ENCODE measurements around the gene UBL7.

UBL7 gene

DNA sequence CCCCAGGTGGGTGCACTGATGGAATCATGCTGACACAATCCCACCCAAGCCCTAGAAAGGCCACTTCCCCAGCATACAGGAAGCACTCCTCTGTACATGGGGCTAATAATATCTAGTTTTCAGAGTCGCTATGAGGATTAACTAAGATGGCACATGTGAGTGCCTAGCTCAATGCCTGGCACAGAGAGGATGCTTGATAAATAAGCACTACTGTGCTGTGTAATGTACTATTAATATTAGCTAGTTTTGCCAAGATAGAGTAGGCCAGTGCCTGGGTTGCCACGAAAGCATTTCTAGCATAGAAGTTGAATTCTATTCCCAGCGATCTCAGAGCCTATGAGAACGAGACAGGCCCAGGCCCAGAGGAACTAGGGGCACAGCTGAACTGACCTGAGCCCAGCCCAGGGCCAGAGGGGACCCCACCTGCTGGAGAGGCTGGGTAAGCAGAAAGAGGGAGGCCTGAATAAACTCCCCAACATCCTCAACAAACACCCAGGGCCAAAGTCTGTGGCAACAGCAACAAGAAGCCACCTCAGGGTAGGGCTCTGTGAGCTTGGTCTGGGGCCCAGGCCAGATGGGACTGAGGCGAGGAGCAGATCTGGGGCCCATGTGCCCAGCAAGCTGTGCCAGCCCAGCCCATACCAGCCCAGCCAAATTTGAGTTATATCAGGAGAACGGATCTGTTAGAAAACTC is 19.6 kb downstream of the UBL7 start:
- no peak for DNase-seq (ENCODE audit: low read depth in 2 of 2)

DNA sequence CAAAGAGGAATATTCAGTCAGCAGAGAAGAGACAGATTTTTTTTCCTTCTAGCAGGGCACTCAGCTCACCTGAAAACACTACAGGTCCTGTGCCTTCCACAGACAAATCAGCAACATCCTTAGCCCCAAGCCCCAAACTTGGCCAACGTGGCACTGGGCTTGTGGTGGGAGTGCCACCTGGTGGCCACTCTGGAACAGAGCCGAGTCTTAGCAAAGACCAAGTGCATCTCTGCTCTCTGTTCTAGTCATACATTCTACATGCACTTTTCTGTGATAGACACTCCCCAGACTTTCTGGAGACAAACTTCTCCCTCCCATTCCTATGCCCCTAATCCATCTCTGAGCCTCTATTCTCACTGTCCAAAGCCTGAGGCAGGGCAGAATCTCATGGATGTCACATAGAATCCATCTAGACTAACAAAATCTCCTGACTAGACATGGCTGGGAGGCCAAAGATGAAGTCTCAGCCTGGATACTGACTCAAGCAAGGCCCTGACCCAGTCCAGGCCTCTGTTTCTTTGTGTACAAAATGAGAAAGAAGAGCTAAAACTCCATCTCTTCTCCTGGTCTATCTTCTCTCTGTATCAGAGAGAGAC is 22.1 kb downstream of the UBL7 start:
- peak; percentile 57 to 64 for DNase-seq (ENCODE audit: low read depth in 2 of 2)

- no peak for DNase-seq (ENCODE audit: low read depth in 2 of 2)
Observed at GRCh38 chr15:74438206-74438605, 22.8 kb downstream of the UBL7 start.

DNA sequence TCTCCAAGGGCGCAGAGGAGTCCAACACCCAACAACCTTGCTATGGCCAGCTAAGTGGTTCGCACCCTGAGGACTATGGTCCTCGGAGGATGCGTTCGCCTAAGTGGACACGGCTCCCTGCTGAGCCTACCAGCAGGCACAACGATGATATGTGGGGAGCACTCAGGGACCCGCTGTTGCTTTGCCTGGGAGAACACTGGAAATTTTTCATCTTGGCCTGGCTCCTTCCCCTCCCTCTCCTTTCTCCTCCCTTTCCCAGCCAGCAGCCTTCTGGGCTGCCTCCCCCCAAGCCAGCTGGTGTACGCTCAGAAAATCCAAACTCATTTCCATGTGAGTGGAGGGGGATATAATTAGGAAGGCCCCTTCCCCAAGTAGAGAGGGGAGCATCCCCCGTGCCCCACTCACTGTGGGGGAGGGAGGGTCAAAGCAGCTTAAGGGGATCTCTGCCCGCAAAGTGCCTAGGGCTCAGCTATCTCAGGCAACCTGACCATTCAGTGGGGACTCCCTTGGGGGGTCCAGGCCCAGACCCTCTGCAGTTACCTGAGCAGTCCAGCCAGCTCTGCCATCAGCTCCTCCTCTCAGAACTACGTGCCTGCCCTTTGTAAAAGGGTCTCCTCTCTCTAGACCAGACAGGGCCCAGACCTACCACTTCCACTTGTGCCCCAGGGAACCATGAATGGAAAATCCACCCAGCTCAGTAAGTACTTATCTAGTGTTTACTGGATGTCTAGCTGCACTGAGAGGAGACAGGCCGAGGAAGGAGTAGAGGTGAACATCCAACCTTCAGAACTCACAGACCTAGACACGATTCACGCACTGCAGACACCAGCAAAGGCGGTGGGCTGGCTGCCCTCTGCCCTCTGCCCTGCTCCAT is 26.5 kb downstream of the UBL7 start:
- DNase-seq (ENCODE audit: low read depth in 2 of 2): no peak

DNA sequence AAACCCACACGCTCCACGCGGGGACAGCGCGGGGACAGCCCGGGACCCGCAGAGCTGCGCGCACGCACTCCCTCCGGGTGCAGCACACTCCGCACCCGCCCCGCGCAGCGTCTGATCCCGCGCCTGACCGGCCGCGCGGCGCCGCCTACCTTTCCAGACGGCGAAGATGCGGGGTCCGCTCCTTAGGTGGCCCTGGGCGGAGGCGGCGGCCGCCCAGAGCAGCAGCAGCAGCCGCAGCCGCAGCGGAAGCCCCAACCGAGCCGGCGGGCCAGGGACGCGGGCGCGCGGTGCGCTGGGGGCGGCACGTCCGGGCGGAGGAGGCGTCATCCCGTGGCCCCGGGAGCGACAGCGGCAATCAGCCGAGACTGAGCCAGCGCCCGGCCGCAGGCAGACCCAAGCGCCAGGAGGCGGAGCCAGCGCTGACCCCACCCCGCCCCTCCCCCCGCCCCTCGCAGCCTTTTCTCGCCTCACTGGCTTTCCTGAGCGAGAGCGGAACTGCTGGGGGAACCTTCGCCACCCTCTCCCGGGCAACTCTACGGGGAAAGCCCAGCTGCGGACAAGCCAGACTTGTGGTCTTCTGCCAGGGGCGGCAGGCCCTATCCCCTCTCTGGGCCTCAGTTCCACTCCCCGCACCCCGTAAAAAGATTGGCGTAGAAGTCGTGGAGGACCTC is 27.2 kb downstream of the UBL7 start, which contains the start of gene SEMA7A:
SEMA7A (minus strand) TSS at position 367 of the 671 bp plus-strand sequence; CDS start at position 327, 40 bp downstream.
- DNase-seq (ENCODE audit: low read depth in 2 of 2): peak; percentile 62 to 82

DNA sequence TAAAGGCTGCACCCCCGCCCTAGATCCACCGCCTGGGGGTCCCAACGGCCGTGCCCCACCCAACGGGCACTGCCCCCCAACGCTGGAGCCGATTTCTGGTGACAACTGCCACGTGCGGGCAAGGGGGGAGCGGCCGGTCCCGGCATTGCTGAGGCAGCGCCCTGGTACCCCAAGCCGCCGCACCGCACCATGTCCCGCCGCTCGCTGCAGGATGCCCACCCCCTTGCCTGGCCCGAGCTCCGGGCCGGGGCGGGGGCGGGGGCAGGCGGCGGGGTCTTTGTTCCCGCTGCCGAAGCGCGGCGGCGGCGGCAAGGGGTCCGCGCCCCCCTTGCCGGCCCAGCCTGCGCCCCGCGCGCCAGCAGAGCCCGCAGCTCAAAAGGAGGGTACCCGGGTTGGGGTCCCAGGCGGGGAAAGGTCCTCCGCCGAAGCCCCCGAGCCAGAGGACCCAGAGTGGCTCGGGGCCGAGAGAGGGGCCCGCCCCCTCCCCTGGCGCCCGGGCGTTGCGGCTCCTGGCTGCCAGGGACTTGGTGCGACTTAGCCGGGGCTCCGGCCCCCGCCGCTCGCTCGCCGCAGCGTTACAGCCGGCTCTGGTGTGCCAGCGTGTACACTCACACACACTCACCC is 27.9 kb downstream of the UBL7 start:
- no peak for DNase-seq (ENCODE audit: low read depth in 2 of 2)

DNA sequence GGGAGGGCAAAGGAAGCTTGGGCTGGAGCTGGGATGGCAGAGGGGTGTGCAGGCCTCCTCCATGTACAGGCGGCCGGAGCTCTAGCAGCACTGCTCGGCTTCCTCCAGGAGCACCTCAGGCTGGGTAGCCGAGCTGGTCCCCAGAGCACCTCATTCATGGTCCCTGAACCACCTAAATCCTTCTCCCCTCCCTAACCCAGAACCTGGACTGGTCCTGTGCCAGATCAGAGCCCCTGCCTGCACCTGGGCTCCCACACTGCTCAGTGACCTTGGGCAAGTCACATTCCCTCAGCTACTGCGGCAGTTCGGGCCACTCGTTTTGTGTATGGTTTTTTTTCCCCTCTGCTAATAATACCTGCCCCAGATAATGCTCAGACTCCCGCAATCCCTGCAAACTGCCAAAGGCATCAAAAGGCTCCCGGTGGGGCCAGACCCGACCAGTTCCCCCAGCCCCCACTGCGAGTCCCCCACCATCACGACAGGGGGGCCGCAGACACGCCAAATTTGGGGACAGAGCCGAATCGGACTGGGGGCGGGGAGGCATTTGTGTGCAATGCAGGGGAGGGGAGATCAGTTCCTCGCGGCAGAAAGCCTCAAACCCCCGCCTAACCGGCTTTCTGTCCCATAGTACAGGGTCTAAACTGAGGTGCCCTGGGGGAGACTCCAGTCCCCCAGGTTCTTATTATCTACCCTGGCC is 28.5 kb downstream of the UBL7 start:
- no peak for DNase-seq (ENCODE audit: low read depth in 2 of 2)

DNA sequence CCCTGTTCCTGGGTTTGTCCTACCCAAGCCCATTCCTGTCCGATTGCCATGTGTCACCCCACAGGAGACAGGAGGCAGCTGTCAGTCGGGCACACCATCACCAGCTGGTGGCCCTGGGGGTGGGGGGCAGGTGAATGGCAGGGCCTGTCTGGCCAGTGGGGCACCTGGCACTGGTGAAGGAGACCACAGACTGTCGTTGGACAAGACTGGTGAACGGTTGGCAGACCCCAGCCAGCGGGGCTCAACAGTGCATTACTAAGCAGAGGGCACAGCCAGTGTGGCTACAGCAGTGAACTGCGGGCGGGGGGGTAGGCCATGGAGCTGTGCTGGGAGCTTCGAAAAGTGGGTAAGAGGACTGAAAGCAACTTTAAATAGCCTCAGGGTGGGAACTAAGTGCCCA is 29.3 kb downstream of the UBL7 start:
- DNase-seq (ENCODE audit: low read depth in 2 of 2): no peak

DNA sequence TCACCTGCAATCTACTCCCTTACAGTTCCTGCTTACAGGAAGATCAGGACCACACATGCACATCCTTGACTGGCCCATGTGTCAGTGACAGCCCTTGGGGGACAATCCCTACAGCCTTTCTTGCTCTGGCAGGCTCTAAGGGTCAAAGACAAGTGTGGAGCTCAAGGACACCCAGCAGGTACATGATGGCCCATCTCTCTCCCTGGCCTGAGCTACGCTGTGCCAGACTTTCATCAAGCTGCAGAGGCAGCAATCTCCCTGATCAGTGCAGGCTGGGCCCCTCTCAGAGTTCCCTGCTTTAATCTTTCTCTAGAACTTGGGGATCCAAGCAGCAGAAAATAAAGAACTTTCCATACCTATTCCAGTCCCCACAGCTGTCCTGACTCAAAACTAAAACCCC is 29.8 kb downstream of the UBL7 start:
- DNase-seq (ENCODE audit: low read depth in 2 of 2): no peak

DNA sequence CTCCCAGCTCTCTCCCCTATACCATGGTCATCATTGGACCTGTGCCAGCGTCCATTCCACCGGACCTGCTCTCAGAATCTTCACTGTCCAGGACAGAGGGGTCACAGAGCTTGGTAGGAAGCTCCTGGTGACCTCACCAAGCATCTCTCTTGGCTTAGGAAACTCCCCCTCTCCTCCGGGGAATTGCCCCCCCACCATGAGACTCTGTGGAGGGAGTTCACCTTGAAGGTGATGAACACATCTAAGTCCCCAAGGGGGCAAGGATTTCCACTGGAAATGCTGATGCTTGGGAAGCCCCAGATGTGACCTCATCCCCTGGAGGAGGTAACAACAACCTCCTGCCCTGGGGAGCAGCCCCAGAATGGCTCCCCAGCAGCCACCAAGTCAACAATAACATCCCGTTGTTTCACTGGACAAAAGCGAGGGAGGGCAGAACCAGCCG is 30.4 kb downstream of the UBL7 start:
- DNase-seq (ENCODE audit: low read depth in 2 of 2): no peak

- no peak for DNase-seq (ENCODE audit: low read depth in 2 of 2)
Observed at GRCh38 chr15:74429781-74430400, 31.1 kb downstream of the UBL7 start.

GRCh38 chr15:74428970-74429780 is 31.8 kb downstream of the UBL7 start:
- no peak for DNase-seq (ENCODE audit: low read depth in 2 of 2)

DNA sequence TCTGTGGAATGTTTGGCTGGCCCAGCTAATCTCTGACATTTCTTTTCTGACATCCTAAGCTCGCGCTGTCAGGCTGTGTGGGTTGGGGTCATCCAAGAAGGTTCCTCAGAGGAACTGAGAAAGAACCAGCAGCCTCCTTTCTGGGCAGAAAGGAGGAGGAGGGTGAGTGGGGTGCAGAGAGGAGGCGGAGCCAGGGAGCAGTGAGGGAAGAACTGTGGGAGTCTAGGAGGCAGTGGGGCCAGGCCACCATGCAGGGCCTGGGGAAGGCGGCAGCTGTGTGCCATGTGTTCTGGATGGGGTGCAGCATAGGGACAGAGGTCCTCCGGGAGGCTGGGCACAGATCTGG is 32.5 kb downstream of the UBL7 start:
- DNase-seq (ENCODE audit: low read depth in 2 of 2): no peak

DNA sequence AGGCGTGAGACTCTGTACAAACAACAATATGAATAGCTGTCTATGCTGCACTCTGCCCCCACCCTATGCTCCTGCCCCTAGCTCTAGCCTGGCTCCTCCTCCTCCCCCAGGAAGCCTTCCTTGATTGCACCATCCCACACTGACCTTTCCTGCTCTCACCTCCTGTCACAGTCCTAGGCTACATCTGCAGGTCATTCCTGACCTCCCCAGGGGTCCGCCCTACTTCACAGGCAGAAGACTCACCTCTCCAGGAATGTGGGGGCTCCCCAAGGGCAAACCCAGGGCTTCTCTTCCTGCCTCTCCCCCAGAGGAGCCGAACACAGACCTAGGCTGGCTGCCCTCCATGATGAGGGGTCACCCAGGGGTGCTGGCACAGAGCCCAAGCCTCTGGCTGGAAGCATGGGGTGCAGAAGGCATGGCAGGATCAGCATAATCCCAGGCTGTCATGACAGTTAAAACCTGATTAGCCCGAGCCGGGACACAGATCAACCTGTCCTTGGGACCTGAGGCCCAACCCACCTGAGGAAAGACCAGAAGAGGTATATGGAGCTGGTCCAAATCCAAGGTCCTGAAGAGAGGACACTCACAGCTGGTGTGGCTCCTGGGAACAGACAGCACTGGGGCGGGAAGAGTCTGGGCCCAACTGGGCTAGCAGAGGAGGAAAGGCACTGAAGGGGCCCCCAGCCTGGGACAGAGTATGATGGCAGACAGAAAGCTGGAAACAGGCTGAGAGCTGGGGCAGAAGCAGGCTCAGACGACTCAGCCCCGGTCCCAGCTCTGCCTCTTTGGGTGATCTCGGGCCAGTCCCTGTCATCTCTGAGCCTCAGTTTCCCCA is 33.1 kb downstream of the UBL7 start:
- no peak for DNase-seq (ENCODE audit: low read depth in 2 of 2)

GRCh38 chr15:74426404-74427281 is 34.3 kb downstream of the UBL7 start:
- no peak for DNase-seq (ENCODE audit: low read depth in 2 of 2)

DNA sequence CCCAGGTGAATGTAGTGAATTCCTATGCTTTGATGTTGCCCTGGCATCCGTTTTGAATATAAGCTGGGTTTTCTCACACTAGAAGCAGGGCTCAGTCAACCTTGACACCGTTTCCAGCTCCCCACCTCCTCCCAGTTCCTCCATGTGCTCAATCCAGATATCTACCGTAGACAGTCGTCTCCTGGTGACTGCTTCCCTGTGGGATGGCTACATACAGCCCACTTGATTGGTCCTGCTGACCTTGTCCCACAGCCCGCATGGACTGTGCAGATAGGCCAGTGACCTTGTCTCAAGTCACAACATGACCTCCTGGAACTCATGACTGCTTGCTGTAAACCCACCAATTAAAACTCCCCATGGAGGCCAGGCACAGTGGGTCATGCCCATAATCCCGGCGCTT is 35.3 kb downstream of the UBL7 start:
- DNase-seq (ENCODE audit: low read depth in 2 of 2): no peak

DNA sequence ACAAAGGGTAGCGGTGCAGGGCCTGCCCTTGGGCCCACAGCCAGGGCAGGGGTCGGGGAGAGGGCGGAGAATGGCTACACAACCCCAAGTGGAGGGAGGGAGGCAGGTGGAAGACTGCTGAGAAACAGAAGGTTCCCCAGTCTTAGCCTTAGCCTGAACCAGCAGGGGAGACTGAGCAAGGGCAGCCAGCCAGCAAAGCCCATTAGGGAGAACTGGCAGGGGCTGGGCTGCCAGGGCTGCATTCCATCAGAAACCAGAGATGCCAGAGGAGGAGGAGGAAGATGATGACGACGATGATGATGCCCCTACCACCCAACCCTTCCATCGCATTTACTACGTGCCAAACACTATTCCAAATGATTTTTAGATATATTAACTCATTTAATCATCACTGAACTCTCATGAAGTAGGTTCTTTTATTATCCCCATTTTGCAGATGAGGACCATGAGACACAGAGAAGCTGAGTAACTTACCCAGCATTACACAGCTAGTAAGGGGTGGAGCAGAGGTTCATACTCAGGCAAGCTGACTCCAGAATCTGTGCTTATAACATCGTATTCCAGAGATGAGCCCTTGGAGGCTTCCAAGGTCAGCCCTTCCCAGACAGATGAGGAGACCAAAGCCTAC is 35.9 kb downstream of the UBL7 start:
- no peak for DNase-seq (ENCODE audit: low read depth in 2 of 2)

All from stimulated activated CD8-positive, alpha-beta memory T cell treated with anti-CD3 and anti-CD28 coated beads, Interleukin-15, amount 100 ng/mL, for 4 hours (primary cell).